CD4-positive, CD25-positive, alpha-beta regulatory T cell (primary cell): ENCODE results near the gene FGF12. TPM values are rescaled to one million over a fixed set of nuclear protein-coding genes. Genes with fewer than 3 reads are reported as not detected.
A peak's percentile ranks its signal among the peaks of the same experiment; 100 is the strongest.
"Not testable (repeated sequence)": the region's sequence is repeated elsewhere in the genome, so short reads cannot be mapped to it uniquely, and the experiment has no call there.

Source experiments
- ATAC-seq, 2 donors: fragments of 150-1000 bp; cut with Tn5 transposase; one replicate each; pipeline ENCODE4 v1.10.0; 2021; ENCODE audit warnings: low read depth in 2 of 2, moderate number of reproducible peaks in 2 of 2, moderate library complexity in 1 of 2
- DNase-seq, 3 donors: peaks; one replicate each; pipeline versions ENCODE4 v3.0.0 to v3.0.0-alpha.2; 2012 to 2022; ENCODE audit warnings: mixed read lengths in 1 of 3
- H3K27ac ChIP-seq: one replicate; pipeline ENCODE4 v1.7.0; 2013; ENCODE audit warnings: mild to moderate bottlenecking, low read length; ENCODE audit not compliant: insufficient read depth, poor library complexity, severe bottlenecking
- H3K27me3 ChIP-seq: one replicate; pipeline ENCODE4 v1.7.0; 2013; ENCODE audit warnings: low read length; ENCODE audit not compliant: control insufficient read depth, insufficient read depth
- H3K36me3 ChIP-seq: one replicate; pipeline ENCODE4 v1.7.0; 2013; ENCODE audit warnings: mild to moderate bottlenecking, low read length, moderate library complexity; ENCODE audit not compliant: control insufficient read depth, insufficient read depth
- H3K4me1 ChIP-seq: 2 replicates; pipeline ENCODE4 v1.7.0; 2013; ENCODE audit warnings: mild to moderate bottlenecking, low read length; ENCODE audit not compliant: insufficient read depth, control insufficient read depth, poor library complexity, severe bottlenecking
- H3K4me3 ChIP-seq: one replicate; pipeline ENCODE4 v1.7.0; 2013; ENCODE audit warnings: low read depth, mild to moderate bottlenecking, low read length, moderate library complexity
- H3K9me3 ChIP-seq, 2 experiments: 1 replicate in 1 of 2; 2 replicates in 1 of 2; pipeline ENCODE4 v1.7.0; 2013; ENCODE audit warnings: low read length in 2 of 2, mild to moderate bottlenecking in 1 of 2, moderate library complexity in 1 of 2; ENCODE audit not compliant: control insufficient read depth in 2 of 2
- H3K27ac Mint-ChIP-seq, 3 donors: one replicate each; pipeline ENCODE4 v1.8.0; 2020 to 2022; ENCODE audit warnings: mild to moderate bottlenecking in 3 of 3, mixed read lengths in 3 of 3, moderate library complexity in 2 of 3
- H3K27me3 Mint-ChIP-seq: one replicate; pipeline ENCODE4 v1.8.0; 2022; ENCODE audit warnings: mild to moderate bottlenecking, mixed read lengths
- H3K36me3 Mint-ChIP-seq: one replicate; pipeline ENCODE4 v1.8.0; 2020; ENCODE audit warnings: mixed read lengths
- H3K4me1 Mint-ChIP-seq, 4 donors: one replicate each; pipeline ENCODE4 v1.8.0; 2020 to 2022; ENCODE audit warnings: mixed read lengths in 4 of 4, mild to moderate bottlenecking in 1 of 4
- H3K4me3 Mint-ChIP-seq, 4 donors: one replicate each; pipeline ENCODE4 v1.8.0; 2020 to 2022; ENCODE audit warnings: mild to moderate bottlenecking in 4 of 4, mixed read lengths in 4 of 4, moderate library complexity in 3 of 4
- H3K9me3 Mint-ChIP-seq, 7 donors: one replicate each; pipeline ENCODE4 v1.8.0; 2020 to 2022; ENCODE audit warnings: mixed read lengths in 7 of 7, mild to moderate bottlenecking in 3 of 7, moderate library complexity in 2 of 7
- polyA plus RNA-seq, 4 donors: library from polyadenylated mRNA; unstranded; fragments of 300-500 nt; fragmentation: Illumina TruSeq; gene quantifications; one replicate each; pipeline ENCODE4 v1.2.3, GENCODE V29; 2021
- total RNA-seq: library from RNA; stranded (reverse); gene quantifications from one replicate; pipeline ENCODE4 v1.2.3, GENCODE V29; 2022

FGF12 gene
- total and polyA plus RNA-seq, 5 donors from 2014 or later: not detected

GRCh38 chr3:192715126-192715525 is 12.2 kb downstream of the FGF12 start:
- Histone ChIP-seq H3K4me1 (no peaks in the 10 kb centered on the region), H3K36me3 (no peaks in the 10 kb centered on the region), H3K9me3 (no peaks in the 10 kb centered on the region), H3K27me3 (no peaks in the 10 kb centered on the region), H3K4me3 (no peak overlapping the region), H3K27ac (no peak overlapping the region)
- H3K27me3 Mint-ChIP-seq: no peaks in the 10 kb centered on the region
- no peak overlapping the region for H3K4me3 Mint-ChIP-seq
- no peak overlapping the region for H3K27ac Mint-ChIP-seq
- H3K4me1 Mint-ChIP-seq: no peaks in the 10 kb centered on the region
- ATAC-seq: no peak
- H3K9me3 Mint-ChIP-seq: peaks cover 0 to 7% (median 0%) of the 10 kb centered on the region in 7 donors
- no peaks in the 10 kb centered on the region for H3K36me3 Mint-ChIP-seq
- no peak for DNase-seq

DNA sequence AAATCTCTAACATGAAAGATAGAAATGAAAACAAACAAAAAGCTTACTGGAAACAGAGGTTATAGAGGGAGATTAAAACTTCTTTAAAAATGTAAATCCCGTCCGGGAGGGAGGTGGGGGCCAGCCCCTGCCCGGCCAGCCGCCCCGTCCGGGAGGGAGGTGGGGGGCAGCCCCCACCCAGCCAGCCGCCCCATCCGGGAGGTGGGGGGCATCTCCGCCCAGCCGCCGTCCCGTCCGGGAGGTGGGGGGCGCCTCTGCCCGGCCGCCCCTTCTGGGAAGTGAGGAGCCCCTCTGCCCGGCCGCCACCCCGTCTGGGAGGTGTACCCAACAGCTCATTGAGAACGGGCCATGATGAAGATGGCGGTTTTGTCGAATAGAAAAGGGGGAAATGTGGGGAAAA is 16.2 kb downstream of the FGF12 start:
- H3K9me3 Mint-ChIP-seq, H3K27me3 Mint-ChIP-seq, H3K27ac Mint-ChIP-seq, DNase-seq, H3K27ac ChIP-seq, H3K36me3 ChIP-seq, H3K27me3 ChIP-seq, H3K4me1 ChIP-seq, H3K9me3 ChIP-seq, H3K4me3 Mint-ChIP-seq, H3K36me3 Mint-ChIP-seq, H3K4me1 Mint-ChIP-seq, H3K4me3 ChIP-seq, ATAC-seq: not testable (repeated sequence)

- Mint-ChIP-seq H3K27ac (no peak overlapping the region), H3K4me3 (no peak overlapping the region), H3K4me1 (no peaks in the 10 kb centered on the region), H3K27me3 (no peaks in the 10 kb centered on the region), H3K9me3 (peaks cover 0 to 7% (median 0%) of the 10 kb centered on the region in 7 donors), H3K36me3 (no peaks in the 10 kb centered on the region)
- H3K36me3 ChIP-seq: no peaks in the 10 kb centered on the region
- H3K4me1 ChIP-seq: no peaks in the 10 kb centered on the region
- no peak overlapping the region for H3K27ac ChIP-seq
- DNase-seq (no peak), ATAC-seq (no peak)
- H3K9me3 ChIP-seq: no peaks in the 10 kb centered on the region
- H3K4me3 ChIP-seq: no peak overlapping the region
- no peaks in the 10 kb centered on the region for H3K27me3 ChIP-seq
Observed at GRCh38 chr3:192710366-192710765, 17.0 kb downstream of the FGF12 start.

DNA sequence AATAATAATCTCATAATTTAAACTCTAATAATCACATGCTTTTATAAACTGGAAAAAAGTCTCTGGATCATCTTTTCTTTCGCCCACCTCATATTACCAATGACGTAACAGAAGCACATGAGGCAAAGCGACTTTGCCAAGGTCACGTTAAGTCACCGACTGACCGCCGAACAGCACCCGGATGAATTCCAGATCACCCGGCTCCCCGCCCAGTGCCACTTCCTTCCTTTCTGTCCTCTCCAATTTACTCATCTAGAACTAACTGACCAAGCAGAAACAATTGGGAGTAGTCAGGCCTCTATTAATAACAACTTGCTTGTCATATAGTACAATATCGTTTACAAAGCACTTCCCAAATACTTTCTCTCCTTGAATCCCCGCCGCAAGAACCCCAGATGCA is 21.1 kb downstream of the FGF12 start:
- H3K36me3 ChIP-seq: no peaks in the 10 kb centered on the region
- ATAC-seq (no peak), DNase-seq (no peak)
- Mint-ChIP-seq H3K27ac (no peak overlapping the region), H3K36me3 (no peaks in the 10 kb centered on the region), H3K4me1 (no peaks in the 10 kb centered on the region), H3K27me3 (no peaks in the 10 kb centered on the region), H3K4me3 (no peak overlapping the region), H3K9me3 (peaks cover 0 to 7% (median 1%) of the 10 kb centered on the region in 7 donors)
- H3K27me3 ChIP-seq: no peaks in the 10 kb centered on the region
- no peaks in the 10 kb centered on the region for H3K9me3 ChIP-seq
- H3K27ac ChIP-seq: no peak overlapping the region
- H3K4me1 ChIP-seq: no peaks in the 10 kb centered on the region
- no peak overlapping the region for H3K4me3 ChIP-seq

- Mint-ChIP-seq H3K36me3 (no peaks in the 10 kb centered on the region), H3K27me3 (no peaks in the 10 kb centered on the region), H3K4me1 (no peaks in the 10 kb centered on the region), H3K27ac (no peak overlapping the region), H3K4me3 (no peak overlapping the region), H3K9me3 (peaks cover 0 to 3% (median 1%) of the 10 kb centered on the region in 7 donors)
- no peak overlapping the region for H3K27ac ChIP-seq
- no peaks in the 10 kb centered on the region for H3K4me1 ChIP-seq
- H3K36me3 ChIP-seq: no peaks in the 10 kb centered on the region
- H3K4me3 ChIP-seq: no peak overlapping the region
- ATAC-seq (no peak), DNase-seq (no peak)
- H3K9me3 ChIP-seq: no peaks in the 10 kb centered on the region
- H3K27me3 ChIP-seq: no peaks in the 10 kb centered on the region
Observed at GRCh38 chr3:192700885-192701284, 26.5 kb downstream of the FGF12 start.

DNA sequence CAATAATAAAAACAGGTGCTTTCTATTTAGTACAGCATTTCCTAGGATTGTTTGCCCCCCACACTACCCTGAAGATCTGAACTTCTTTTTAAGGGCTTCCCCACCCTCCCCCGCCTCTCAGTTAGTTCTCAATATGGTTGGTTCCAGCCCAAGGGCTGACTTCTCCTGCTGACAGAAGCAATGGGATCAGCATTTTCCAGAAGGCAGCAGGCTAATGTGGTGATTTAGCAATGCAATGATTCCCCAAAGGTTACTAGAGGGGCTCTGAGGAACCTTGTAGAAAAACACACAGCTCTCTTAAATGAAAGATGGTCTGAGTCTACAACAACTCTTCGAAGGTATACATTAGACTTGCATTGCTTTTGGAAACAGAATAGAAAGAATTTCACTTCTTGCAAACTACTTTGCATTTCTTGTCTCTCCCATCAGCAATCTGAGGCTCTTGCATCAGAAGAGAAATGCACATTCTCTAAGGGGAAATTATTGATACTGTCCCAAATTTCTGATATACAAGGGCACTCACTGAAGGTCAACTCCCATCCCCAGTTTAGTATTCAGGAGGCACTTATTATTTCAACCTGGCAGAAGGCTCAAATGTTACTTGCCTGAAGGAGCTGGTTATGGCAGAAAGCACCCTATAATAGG is 30.3 kb downstream of the FGF12 start:
- Histone ChIP-seq H3K27ac (no peak overlapping the region), H3K4me1 (no peaks in the 10 kb centered on the region), H3K4me3 (no peak overlapping the region), H3K27me3 (no peaks in the 10 kb centered on the region), H3K9me3 (no peaks in the 10 kb centered on the region), H3K36me3 (no peaks in the 10 kb centered on the region)
- DNase-seq (no peak), ATAC-seq (no peak)
- peaks cover 0 to 3% (median 1%) of the 10 kb centered on the region in 7 donors for H3K9me3 Mint-ChIP-seq
- H3K27me3 Mint-ChIP-seq: no peaks in the 10 kb centered on the region
- no peaks in the 10 kb centered on the region for H3K36me3 Mint-ChIP-seq
- H3K4me3 Mint-ChIP-seq: no peak overlapping the region
- no peaks in the 10 kb centered on the region for H3K4me1 Mint-ChIP-seq
- H3K27ac Mint-ChIP-seq: no peak overlapping the region

GRCh38 chr3:192687488-192688152 is 39.7 kb downstream of the FGF12 start:
- H3K36me3 Mint-ChIP-seq: no peaks in the 10 kb centered on the region
- DNase-seq (no peak), ATAC-seq (no peak)
- Histone ChIP-seq H3K9me3 (peaks cover 0 to 2% of the 10 kb centered on the region in 2 experiments), H3K36me3 (no peaks in the 10 kb centered on the region), H3K27me3 (no peaks in the 10 kb centered on the region), H3K4me3 (no peak overlapping the region), H3K27ac (no peak overlapping the region), H3K4me1 (no peaks in the 10 kb centered on the region)
- H3K4me3 Mint-ChIP-seq: no peak overlapping the region
- no peaks in the 10 kb centered on the region for H3K4me1 Mint-ChIP-seq
- peaks cover 0 to 12% (median 4%) of the 10 kb centered on the region in 7 donors for H3K9me3 Mint-ChIP-seq
- no peaks in the 10 kb centered on the region for H3K27me3 Mint-ChIP-seq
- no peak overlapping the region for H3K27ac Mint-ChIP-seq

- Histone ChIP-seq H3K36me3 (no peaks in the 10 kb centered on the region), H3K27me3 (no peaks in the 10 kb centered on the region), H3K27ac (no peak overlapping the region), H3K4me3 (no peak overlapping the region), H3K9me3 (peaks cover 0 to 2% of the 10 kb centered on the region in 2 experiments), H3K4me1 (no peaks in the 10 kb centered on the region)
- DNase-seq (no peak), ATAC-seq (no peak)
- H3K4me1 Mint-ChIP-seq: no peaks in the 10 kb centered on the region
- no peak overlapping the region for H3K4me3 Mint-ChIP-seq
- no peaks in the 10 kb centered on the region for H3K36me3 Mint-ChIP-seq
- H3K9me3 Mint-ChIP-seq: peaks cover 0 to 12% (median 4%) of the 10 kb centered on the region in 7 donors
- no peaks in the 10 kb centered on the region for H3K27me3 Mint-ChIP-seq
- H3K27ac Mint-ChIP-seq: peak overlapping the region in 1 of 3 donors; percentile 7
Observed at GRCh38 chr3:192685801-192686200, 41.5 kb downstream of the FGF12 start.
